Central memory CD8-positive, alpha-beta T cell (primary cell): ENCODE measurements around the gene TRAF2.

Source experiments
- ATAC-seq: fragments of 150-1000 bp; cut with Tn5 transposase; replicated peaks from 2 replicates; pipeline ENCODE4 v1.10.0; 2022; ENCODE audit warnings: mild to moderate bottlenecking, moderate FRiP score, moderate number of reproducible peaks; ENCODE audit not compliant: poor library complexity, severe bottlenecking; ENCODE audit errors: extremely low read depth
- DNase-seq, 2 donors: peaks; one replicate each; pipeline ENCODE4 v3.0.0; 2021; ENCODE audit warnings: low spot score in 2 of 2
- H3K27ac Mint-ChIP-seq: one replicate; pipeline ENCODE4 v1.8.0; 2022; ENCODE audit warnings: low read depth, mild to moderate bottlenecking, moderate library complexity, mixed read lengths
- H3K27me3 Mint-ChIP-seq: one replicate; pipeline ENCODE4 v1.8.0; 2022; ENCODE audit warnings: mixed read lengths
- H3K36me3 Mint-ChIP-seq: one replicate; pipeline ENCODE4 v1.8.0; 2022; ENCODE audit warnings: mild to moderate bottlenecking, moderate library complexity, mixed read lengths; ENCODE audit not compliant: insufficient read depth
- H3K4me1 Mint-ChIP-seq: one replicate; pipeline ENCODE4 v1.8.0; 2022; ENCODE audit warnings: mixed read lengths
- H3K4me3 Mint-ChIP-seq: one replicate; pipeline ENCODE4 v1.8.0; 2022; ENCODE audit warnings: mild to moderate bottlenecking, moderate library complexity, mixed read lengths
- H3K9me3 Mint-ChIP-seq: one replicate; pipeline ENCODE4 v1.8.0; 2022; ENCODE audit warnings: mixed read lengths

TRAF2 gene

DNA sequence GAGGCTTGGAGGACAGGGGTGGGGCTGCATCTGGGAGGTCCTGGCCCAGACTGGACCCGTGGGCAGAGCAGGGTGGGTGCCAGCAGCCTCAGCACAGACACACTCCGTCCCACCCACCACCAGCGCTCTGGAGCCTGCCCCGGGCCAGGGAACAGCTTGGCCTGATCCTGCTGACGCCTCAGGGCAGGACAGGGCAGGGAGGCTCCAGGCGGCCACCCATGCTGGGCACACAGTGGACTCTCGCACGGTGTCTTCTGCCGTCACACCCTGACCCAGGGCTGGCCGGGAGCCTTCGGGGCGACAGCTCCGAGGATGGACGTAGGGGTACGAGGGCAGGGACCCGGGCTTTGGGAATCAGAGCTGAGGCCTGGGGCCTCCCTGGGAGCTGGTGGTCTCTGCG is 82.8 kb downstream of the TRAF2 start:
- Mint-ChIP-seq H3K36me3 (peaks cover 11% of the 10 kb centered on the region), H3K27ac (no peak overlapping the region), H3K4me1 (peaks cover 32% of the 10 kb centered on the region), H3K9me3 (no peaks in the 10 kb centered on the region), H3K27me3 (no peaks in the 10 kb centered on the region), H3K4me3 (no peak overlapping the region)
- DNase-seq (no peak), ATAC-seq (no peak)

DNA sequence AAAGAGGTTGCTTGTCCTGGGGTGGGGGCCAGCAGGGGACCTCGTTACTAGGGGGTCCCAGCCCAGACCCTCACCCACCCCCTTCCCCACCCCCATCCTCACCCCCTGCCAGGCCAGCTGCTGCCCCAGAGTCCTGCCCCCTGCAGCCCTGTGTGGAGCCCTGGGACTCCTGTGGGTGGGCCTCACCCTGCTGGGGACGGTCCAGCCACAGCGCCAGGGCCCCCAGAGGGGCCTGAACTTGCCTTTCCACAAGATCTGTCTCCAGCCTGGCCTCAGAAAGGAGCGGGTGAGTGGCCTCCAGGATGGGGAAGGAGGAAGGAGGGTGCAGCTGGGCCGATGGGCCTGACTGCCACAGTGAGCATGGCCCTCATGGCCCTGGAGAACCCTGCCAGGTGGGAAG is 83.5 kb downstream of the TRAF2 start:
- H3K4me3 Mint-ChIP-seq: no peak overlapping the region
- no peak overlapping the region for H3K27ac Mint-ChIP-seq
- ATAC-seq (no peak), DNase-seq (no peak)
- peaks cover 29% of the 10 kb centered on the region for H3K4me1 Mint-ChIP-seq
- H3K9me3 Mint-ChIP-seq: no peaks in the 10 kb centered on the region
- H3K27me3 Mint-ChIP-seq: no peaks in the 10 kb centered on the region
- peaks cover 11% of the 10 kb centered on the region for H3K36me3 Mint-ChIP-seq

DNA sequence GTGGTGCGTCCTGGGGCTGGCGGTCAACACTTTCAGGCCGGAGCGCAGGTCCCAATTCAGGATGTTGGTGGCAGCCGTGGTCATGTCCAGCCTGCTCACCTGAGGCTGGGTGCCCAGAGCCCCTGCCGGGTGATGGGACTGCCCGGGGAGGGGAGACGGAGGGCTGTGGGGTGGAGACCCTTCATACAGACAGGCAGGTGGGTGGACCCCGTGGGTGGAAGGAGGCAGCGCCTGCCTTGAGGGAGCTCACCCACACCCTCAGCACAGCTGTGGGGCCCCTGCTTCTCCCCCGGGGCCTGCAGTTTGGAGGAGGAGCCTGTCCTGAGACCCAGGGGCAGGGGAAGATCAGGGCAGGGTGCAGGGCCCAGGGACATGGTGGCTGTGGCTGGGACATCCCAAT is 84.0 kb downstream of the TRAF2 start:
- ATAC-seq (no peak), DNase-seq (no peak)
- peaks cover 32% of the 10 kb centered on the region for H3K4me1 Mint-ChIP-seq
- H3K9me3 Mint-ChIP-seq: no peaks in the 10 kb centered on the region
- H3K27ac Mint-ChIP-seq: no peak overlapping the region
- H3K4me3 Mint-ChIP-seq: no peak overlapping the region
- H3K36me3 Mint-ChIP-seq: peaks cover 11% of the 10 kb centered on the region
- H3K27me3 Mint-ChIP-seq: no peaks in the 10 kb centered on the region

DNA sequence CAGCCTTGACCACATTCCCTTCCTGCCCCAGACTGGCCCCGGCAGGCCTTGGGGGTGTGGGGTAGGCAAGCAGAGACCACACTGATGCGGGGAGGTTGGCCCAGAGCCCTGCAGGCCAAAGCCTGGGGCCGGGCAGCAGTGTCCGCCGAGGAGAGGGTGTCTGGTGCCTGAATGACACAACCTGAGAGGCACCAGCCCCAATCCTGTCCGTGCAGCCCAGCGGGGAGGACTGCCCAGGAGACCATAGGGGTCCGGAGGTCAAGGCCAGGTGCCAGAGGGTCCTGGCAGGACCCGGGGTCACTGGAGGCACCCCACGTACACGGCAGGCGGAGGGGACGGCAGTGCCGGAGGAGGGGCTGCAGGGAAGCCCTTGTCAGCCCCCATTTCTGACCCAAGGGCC is 85.4 kb downstream of the TRAF2 start:
- DNase-seq (no peak), ATAC-seq (no peak)
- Mint-ChIP-seq H3K36me3 (peaks cover 6% of the 10 kb centered on the region), H3K4me3 (no peak overlapping the region), H3K9me3 (no peaks in the 10 kb centered on the region), H3K4me1 (peaks cover 34% of the 10 kb centered on the region), H3K27ac (no peak overlapping the region), H3K27me3 (no peaks in the 10 kb centered on the region)

DNA sequence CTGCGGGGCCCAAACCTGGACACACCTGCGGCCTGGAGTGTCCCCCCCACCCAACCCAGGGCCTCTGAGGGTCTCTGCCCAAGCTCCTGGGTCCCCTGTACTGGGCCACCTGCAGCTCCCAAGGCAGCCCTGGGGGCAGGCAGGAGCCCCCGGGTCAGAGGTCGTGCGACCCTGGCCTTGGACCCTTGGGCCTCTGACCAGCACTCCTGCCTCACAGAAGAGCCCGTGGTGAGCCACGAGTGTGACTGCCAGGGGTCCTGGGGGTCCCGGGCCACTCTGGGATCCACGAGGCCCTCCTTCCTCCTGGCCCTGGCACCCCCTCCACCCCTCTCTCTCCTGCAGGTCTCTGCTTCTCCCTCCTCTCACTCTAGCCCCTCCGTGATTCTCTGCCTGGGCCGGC is 86.0 kb downstream of the TRAF2 start:
- no peak for DNase-seq
- Mint-ChIP-seq H3K27ac (no peak overlapping the region), H3K4me3 (no peak overlapping the region), H3K9me3 (no peaks in the 10 kb centered on the region), H3K27me3 (no peaks in the 10 kb centered on the region), H3K36me3 (peaks cover 4% of the 10 kb centered on the region), H3K4me1 (peaks cover 30% of the 10 kb centered on the region)
- ATAC-seq: no peak

DNA sequence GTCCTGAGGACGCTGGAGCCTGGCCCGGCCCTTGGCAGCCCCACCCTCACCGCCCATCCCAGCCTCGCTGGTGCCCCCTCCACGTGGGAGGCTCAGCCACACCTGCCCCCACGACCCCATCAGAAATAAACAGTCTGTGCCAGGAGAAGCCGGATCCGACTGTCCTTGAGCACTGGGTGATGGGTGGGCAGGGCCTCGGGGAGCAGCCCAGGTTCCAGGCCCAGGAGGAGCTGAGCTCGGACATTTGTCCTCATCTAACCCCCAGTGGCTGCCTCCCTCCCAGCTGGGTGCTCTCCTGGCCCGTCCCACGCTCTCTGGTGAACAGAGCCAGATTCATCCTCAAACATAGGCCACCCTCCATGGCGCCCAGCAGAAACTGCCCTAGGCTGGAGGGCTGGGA is 86.4 kb downstream of the TRAF2 start:
- no peaks in the 10 kb centered on the region for H3K9me3 Mint-ChIP-seq
- no peak for ATAC-seq
- no peaks in the 10 kb centered on the region for H3K27me3 Mint-ChIP-seq

DNA sequence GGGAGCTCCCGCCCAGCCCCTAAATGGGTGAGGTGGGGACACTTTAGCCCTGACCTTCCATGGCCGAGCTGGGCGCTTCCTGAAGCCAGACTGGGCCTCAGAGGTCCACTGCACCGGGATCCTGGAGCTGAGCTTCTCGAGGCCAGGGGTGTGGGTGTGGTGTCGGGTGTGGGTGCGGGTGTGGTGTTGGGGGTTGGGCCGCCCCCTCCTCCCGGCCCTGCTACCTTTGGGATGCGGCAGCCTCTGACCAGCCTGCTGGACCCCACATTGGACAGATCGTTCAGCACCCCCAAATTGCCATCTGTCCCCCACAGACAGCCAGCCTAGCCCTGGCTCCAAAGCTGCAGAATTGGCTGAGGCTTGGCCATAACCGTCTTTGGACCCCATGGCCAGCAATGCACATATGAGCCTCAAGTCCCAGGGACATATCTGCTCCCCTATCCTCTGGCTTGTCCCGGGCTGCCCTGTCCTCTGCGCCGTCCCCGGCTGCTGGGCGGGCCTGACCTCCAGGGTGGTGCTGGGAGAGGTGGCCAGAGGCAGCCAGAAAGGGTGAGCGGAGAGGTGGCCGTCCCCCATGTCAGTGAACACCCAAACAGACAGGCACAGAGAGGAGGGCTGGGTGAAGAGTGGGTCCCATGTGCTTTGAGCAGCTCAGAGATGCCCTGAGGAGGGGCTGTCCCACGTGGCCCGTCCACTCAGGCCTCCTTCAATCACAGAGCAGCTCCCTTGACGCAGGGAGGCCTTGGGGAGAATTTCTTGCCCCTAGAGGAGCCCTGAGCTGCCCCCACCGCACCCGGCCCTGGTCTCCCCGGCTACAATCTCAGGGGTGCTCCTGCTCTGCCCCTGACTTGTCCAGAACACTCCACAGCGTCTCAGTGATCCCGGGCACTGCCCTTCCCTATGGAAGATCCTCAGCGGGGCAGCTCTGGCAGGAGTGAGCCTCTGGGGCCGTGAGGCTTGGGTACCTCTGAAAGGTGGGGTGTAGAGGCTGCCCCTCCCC is 87.6 kb downstream of the TRAF2 start:
- DNase-seq: no peak
- H3K4me1 Mint-ChIP-seq: peaks cover 28% of the 10 kb centered on the region
- H3K36me3 Mint-ChIP-seq: peaks cover 1% of the 10 kb centered on the region
- H3K9me3 Mint-ChIP-seq: no peaks in the 10 kb centered on the region
- ATAC-seq: no peak
- no peaks in the 10 kb centered on the region for H3K27me3 Mint-ChIP-seq
- H3K27ac Mint-ChIP-seq: no peak overlapping the region
- H3K4me3 Mint-ChIP-seq: no peak overlapping the region

More for the DNA sequence above, 86.4 kb downstream of the TRAF2 start:
- no peak for DNase-seq
- peaks cover 28% of the 10 kb centered on the region for H3K4me1 Mint-ChIP-seq
- H3K4me3 Mint-ChIP-seq: no peak overlapping the region
- H3K27ac Mint-ChIP-seq: no peak overlapping the region
- peaks cover 3% of the 10 kb centered on the region for H3K36me3 Mint-ChIP-seq

DNA sequence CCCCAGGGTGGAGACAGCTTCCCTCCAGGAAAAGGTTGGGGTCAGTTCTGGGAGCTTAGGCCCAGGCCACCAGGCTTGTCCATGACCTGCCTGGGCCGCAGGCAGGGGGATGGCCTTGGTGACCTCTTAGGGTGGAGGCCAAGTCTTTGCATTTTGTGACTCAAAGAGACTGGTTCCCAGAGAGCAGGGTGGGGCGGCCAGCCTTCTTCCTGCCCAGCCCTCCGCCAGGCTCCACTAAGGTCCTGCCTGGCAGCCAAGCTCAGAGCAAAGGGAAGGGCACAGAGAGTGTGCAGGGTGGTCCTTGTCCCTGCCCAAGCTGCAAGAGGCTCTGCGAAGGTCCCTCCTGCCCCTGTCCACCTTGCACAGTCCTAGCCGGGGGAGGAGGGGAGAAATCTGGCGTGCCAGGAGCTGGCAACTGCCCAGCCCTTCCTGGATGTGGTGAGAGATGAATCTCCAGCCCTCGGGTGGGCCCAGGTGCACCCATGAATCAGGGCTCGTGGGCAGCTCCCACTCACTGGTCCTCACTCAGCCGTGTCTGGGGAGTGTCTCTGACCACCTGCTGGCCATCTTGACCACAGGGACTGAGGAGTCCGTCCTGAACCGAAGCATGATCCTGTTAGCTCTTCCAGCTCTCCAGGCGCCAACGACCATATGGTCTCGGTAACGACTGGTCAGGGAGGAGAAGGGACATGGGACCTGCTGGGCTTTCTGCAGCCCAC is 88.7 kb downstream of the TRAF2 start:
- peak overlapping the region; percentile 52 for H3K4me3 Mint-ChIP-seq

DNA sequence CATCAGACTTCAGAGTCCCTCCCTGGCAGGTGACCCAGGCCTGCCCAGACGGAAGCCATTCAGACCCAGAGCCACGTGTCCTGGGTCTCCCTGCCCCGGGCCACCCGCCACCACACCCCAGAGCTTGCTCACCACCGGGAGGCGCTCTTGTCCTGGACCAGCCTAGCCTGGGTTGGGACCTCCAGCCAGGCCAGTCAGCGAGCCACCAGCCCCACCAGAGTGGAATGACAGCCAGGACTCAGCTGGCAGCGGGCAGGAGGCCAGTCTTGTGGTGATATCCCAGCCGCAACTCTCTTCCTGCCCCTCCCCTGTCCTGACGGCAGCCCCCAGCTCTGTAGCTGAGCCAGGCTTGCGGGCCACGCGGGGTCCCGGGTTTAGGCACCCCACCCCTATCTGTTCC is 89.3 kb downstream of the TRAF2 start:
- Mint-ChIP-seq H3K27ac (no peak overlapping the region), H3K4me1 (peaks cover 21% of the 10 kb centered on the region), H3K27me3 (no peaks in the 10 kb centered on the region), H3K9me3 (no peaks in the 10 kb centered on the region), H3K4me3 (peak overlapping the region; percentile 52), H3K36me3 (no peaks in the 10 kb centered on the region)
- ATAC-seq (no peak), DNase-seq (no peak)

More for the DNA sequence above, 88.7 kb downstream of the TRAF2 start:
- DNase-seq (no peak), ATAC-seq (no peak)
- H3K27me3 Mint-ChIP-seq: no peaks in the 10 kb centered on the region
- peaks cover 27% of the 10 kb centered on the region for H3K4me1 Mint-ChIP-seq
- H3K9me3 Mint-ChIP-seq: no peaks in the 10 kb centered on the region
- H3K36me3 Mint-ChIP-seq: peaks cover 1% of the 10 kb centered on the region
- H3K27ac Mint-ChIP-seq: no peak overlapping the region
